Hepatic stellate cell (primary cell): ENCODE measurements around the gene EFCAB5.
"Not testable (repeated sequence)": the region's sequence is repeated elsewhere in the genome, so short reads cannot be mapped to it uniquely, and the experiment has no call there.

Experiments
- DNase-seq: peaks from one replicate; pipeline ENCODE4 v3.0.0; 2011; ENCODE audit warnings: low spot score

EFCAB5 gene

GRCh38 chr17:30095507-30096244 lies 154.2 kb downstream of the EFCAB5 start:
- DNase-seq = peak; percentile 43

DNA sequence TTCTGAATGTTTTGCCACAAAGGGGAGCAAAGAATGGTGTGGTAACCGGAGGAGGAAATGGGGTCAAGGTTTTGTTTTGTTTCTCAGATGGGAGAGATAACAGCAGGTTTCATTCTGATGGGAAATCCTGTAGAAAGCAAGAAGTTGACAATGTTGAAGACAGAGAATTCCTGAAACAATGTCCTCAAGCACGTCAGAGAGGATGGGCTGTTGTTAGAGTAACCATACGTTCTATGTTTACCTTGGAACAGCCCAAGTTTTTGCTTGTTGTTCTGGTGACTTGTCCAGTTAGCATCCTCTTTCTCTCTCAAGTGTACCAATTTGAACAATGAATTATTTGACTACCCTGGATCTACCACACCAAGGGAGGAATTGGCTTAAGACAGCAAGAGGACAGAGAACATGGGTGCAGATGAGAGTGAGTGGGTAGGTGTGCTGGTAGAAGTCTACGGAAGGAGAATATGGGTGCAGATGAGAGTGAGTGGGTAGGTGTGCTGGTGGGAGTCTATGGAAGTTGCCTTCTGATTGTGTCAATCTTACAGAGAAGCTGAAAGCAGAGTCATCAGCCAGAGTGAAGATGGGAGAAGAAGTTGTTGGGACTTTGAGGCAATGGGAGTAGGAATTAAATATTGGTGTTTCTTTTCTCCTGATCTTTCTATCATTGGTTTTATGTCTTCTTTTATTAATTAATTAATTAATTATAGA lies 160.4 kb downstream of the EFCAB5 start:
- DNase-seq = no peak

DNA sequence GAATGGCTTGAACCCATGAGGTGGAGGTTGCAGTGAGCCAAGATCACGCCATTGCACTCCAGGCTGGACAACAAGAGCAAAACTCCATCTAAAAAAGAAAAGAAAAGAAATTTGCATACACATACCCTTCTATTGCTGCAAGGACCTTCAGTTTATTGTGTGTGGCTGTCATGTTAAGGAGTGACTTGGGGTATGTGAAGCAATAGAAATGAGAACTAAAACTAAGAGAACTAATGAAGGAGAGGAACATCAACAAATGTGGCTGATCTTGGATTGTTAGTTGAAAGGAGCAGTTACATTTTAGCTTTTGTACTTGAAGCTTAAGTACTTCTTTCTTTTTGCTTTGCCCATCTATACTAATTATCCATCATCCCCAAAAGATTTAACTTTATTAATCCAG lies 162.5 kb downstream of the EFCAB5 start:
- DNase-seq = no peak

DNA sequence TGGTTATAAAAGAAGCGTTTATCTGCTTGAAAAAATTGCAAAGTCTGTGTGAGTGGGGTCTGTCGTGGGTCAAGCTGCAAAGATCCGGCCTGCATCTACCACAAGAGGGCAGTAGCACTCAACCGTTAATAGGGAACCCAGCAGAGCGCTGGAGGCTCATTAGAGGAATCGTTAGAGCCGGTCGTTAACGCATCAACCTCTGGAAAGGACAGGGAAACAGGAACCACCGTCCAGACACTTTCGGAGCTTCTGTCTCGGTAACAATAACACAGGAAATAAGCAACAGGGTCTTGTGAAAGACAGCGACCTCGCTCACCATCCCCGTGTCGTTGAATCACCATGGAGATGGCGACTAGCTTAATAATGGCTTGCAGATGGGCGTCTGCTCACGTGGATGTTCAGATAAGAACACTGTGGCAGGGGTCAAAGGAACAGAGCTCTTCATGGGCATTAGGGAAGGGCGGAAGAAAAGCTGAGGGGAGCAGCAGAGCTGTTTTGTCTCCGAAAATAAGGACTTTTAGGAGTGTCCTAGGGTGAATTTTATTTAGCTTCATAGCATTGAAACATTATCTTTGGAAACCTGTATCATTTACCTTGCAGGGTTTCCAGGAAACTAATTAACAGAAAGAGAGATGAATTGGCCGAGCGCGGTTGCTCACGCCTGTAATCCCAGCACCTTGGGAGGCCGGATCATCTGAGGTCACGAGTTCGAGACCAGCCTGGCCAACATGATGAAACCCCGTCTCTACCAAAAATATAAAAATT lies 163.3 kb downstream of the EFCAB5 start:
- DNase-seq = peak; percentile 60

- no peak for DNase-seq
These were observed 171.4 kb downstream of the EFCAB5 start for GRCh38 chr17:30112794-30113193.

DNA sequence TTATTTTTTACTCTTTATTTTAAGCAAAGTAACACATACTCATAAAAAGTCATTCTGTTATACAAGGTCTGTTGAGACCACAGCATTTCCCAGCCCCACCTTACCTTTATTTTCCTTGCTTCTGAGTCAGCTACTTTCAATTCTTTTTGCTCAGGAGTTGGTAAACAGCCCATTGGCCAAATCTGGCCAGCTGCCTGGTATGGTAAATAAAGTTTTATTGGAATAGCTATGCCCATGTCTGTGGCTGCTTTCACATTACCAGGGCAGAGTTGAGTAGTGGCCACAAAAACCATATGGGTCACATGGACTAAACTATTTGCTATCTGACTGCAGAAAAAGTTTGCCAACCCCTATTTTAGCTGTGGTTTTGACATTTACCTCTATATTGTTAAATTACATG lies 171.8 kb downstream of the EFCAB5 start:
- no peak for DNase-seq

DNA sequence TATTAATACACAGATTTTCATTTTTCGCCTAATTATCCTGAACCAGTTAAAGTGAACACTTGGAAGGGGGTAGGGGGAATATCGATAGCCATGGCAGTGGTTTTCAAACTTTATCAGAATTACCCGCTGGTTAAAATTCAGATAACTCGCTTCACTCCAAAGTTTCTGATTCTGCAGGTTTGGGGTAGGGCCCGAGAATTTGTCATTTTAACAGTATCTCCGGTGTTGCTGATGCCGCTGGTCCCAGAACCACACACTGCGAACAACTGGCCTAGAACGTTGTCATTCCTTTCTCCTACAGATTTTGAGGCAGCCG lies 174.9 kb downstream of the EFCAB5 start:
- DNase-seq = no peak

DNA sequence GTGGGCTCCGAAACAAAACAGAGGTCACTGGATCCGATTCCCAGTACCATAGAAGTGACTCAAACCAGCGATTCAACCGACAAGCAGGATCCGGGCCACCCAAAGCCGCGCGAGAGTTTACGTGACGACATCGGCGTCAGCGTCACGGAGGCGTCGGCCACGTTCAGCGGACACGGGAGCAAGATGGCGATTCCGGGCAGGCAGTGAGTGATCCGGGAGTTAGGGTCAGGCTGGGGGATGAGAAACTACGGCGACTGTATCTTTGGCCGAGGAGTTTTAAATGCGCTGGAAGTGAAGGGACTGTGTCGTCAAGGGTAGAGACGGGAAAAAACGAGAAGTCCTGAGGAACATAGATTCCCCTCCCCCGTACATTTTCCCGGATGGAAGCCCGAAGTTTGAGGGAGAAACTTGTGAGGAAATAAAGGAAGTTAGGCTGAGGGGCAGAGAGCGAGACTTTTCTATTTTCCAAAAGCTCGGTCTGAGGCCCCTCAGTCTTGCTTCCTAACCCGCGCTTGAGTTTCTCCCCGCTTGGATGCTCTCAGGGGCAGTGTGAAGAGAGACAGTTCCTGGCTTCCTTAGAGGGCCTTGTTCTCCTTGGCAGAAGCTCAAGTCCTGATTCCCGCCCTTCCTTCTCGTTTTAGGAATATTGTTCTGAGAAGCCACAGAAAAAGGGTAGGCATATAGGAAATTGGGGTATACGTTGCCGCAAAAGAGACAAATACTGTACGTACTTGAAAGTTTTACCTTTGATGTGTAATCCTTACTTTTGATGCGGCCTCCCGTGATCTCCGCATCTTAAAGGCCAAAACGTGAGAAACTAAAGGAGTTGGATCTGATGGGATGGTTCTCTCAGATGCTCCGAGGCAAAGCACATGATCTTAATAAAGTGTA lies 175.5 kb downstream of the EFCAB5 start, which contains the start of gene NSRP1:
NSRP1 (plus strand) TSS at position 156 of the 891 bp plus-strand sequence; CDS start at position 184, 28 bp downstream.
- peak; percentile 92 for DNase-seq

DNA sequence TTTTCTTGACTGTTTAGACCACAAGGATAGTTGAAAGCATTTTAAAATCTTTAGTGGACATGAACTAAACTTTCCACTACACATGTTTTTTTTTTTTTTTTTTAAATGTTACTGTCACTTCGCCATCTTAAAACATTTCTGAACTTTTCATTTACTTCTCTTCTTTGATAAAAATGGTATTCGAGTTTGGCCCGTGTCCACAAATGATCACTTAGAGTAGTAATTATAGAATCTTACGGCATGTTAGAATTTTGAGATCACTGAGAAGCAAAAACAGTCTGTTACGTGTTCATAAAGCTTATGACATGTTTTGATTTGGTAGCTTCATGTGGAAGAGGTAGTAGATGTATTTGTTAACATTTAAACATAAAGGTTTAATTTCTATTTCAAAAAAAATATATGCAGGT lies 176.2 kb downstream of the EFCAB5 start:
- peak; percentile 8 for DNase-seq

DNA sequence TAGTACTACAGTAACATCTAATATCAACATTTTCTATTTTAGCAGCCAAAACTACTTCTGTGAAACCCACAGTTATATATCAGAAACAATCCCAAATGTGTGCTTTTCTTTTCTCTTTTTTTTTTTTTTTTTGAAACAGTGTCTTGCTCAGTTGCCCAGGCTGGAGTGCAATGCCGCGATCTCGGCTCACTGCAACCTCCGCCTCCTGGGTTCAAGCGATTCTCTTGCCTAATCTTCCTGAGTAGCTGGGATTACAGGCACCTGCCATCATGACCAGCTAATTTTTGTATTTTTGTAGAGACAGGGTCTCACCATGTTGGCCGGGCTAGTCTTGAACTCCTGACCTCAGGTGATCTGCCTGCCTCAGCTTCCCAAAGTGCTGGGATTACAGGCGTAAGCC lies 177.2 kb downstream of the EFCAB5 start:
- not testable (repeated sequence) for DNase-seq

GRCh38 chr17:30124273-30124796 lies 182.9 kb downstream of the EFCAB5 start:
- DNase-seq = no peak

- no peak for DNase-seq
These were observed 188.7 kb downstream of the EFCAB5 start for GRCh38 chr17:30130121-30130520.

GRCh38 chr17:30132615-30133014 lies 191.2 kb downstream of the EFCAB5 start:
- DNase-seq = no peak

DNA sequence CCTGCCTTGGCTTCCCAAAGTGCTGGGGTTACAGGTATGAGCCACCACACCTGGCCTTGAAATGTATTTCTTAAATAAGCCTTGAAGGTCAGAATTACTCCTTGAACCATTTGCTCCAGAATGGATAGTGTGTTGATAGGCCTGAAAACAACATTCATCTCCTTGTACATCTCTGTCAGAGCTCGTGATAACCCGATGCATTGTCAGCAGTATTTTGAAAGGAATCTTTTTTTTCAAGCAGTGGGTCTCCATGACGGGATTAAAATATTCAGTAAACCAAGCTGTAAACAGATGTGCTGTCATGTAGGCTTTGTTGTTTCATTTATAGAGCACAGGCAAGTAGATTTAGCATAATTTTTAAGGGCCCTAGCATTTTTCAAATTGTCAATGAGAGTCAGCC lies 191.8 kb downstream of the EFCAB5 start:
- no peak for DNase-seq

DNA sequence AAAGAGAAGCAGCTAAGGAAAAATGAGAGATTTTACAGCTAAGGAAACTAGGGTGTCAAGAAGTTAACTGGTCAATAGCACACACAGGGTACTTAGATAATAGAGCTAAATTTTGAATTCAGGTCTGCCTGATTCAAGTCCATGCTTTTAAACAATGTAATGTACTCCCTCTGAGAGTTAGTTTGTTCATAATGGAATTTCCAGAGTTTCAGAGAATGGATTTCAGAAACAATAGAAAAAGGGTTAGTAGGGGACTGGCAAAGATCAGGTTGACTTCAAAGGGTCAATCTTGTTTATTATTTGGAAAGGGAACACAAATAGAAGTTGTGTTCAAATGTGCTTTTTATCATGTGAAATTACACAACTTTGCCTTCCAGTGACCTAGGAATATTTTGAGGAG lies 193.1 kb downstream of the EFCAB5 start:
- DNase-seq = no peak

- no peak for DNase-seq
These were observed 195.7 kb downstream of the EFCAB5 start for GRCh38 chr17:30137158-30137557.

- not testable (repeated sequence) for DNase-seq
These were observed 206.4 kb downstream of the EFCAB5 start for GRCh38 chr17:30147860-30148259.

GRCh38 chr17:30148376-30148775 lies 206.9 kb downstream of the EFCAB5 start:
- DNase-seq = no peak

GRCh38 chr17:30151471-30151870 lies 210.0 kb downstream of the EFCAB5 start:
- no peak for DNase-seq

- no peak for DNase-seq
These were observed 212.0 kb downstream of the EFCAB5 start for GRCh38 chr17:30153463-30153862.

GRCh38 chr17:30155389-30155788 lies 214.0 kb downstream of the EFCAB5 start:
- no peak for DNase-seq
